Fibroblast of lung (primary cell): Measurements from ENCODE around the gene MYO1D. TPM values are rescaled to one million over a fixed set of nuclear protein-coding genes. Genes with fewer than 3 reads are reported as not detected.
A peak's percentile ranks its signal among the peaks of the same experiment; 100 is the strongest.

Experiments used
- DNase-seq, 2 donors: peaks; one replicate each; pipeline versions ENCODE4 v3.0.0 to v3.0.0-alpha.2; 2010; ENCODE audit warnings: low read depth in 2 of 2
- H2AFZ ChIP-seq: 2 replicates; pipeline ENCODE4 v1.5.1; 2012; ENCODE audit warnings: low read length, control low read depth, inconsistent platforms
- H3K27ac ChIP-seq: 2 replicates; pipeline ENCODE4 v1.5.1; 2011; ENCODE audit warnings: low read length, control low read depth; ENCODE audit not compliant: insufficient read depth
- H3K27me3 ChIP-seq: 2 replicates; pipeline ENCODE4 v1.5.1; 2011; ENCODE audit warnings: mild to moderate bottlenecking, low read length; ENCODE audit not compliant: control insufficient read depth, insufficient read depth
- H3K36me3 ChIP-seq: 2 replicates; pipeline ENCODE4 v1.5.1; 2011; ENCODE audit warnings: low read length; ENCODE audit not compliant: control insufficient read depth, insufficient read depth
- H3K4me1 ChIP-seq: 2 replicates; pipeline ENCODE4 v1.5.1; 2011; ENCODE audit warnings: low read length; ENCODE audit not compliant: control insufficient read depth, insufficient read depth; ENCODE audit errors: extremely low read depth
- H3K4me2 ChIP-seq: 2 replicates; pipeline ENCODE4 v1.5.1; 2011; ENCODE audit warnings: low read length, control low read depth; ENCODE audit not compliant: insufficient read depth; ENCODE audit errors: extremely low read depth
- H3K4me3 ChIP-seq, 4 experiments: fragments of 200-600 bp in 1 of 4; sonication (generic) in 1 of 4; replicated peaks in 1 of 4; 2 replicates each; pipeline ENCODE4 v1.5.1; 2011 to 2016; ENCODE audit warnings: low read length in 4 of 4, low read depth in 3 of 4, mild to moderate bottlenecking in 3 of 4, control low read depth in 2 of 4, inconsistent platforms in 1 of 4, mixed read lengths in 1 of 4; ENCODE audit not compliant: insufficient read depth in 1 of 4; ENCODE audit errors: control extremely low read depth in 1 of 4
- H3K79me2 ChIP-seq: 2 replicates; pipeline ENCODE4 v1.5.1; 2012; ENCODE audit warnings: mild to moderate bottlenecking, low read length, inconsistent platforms; ENCODE audit not compliant: control insufficient read depth, insufficient read depth
- H3K9ac ChIP-seq: 2 replicates; pipeline ENCODE4 v1.5.1; 2011; ENCODE audit warnings: mild to moderate bottlenecking, low read length, control low read depth; ENCODE audit not compliant: insufficient read depth
- H3K9me3 ChIP-seq: 2 replicates; pipeline ENCODE4 v1.5.1; 2012; ENCODE audit warnings: low read depth, low read length; ENCODE audit not compliant: control insufficient read depth, insufficient read depth
- H4K20me1 ChIP-seq: 2 replicates; pipeline ENCODE4 v1.5.1; 2011; ENCODE audit warnings: low read length; ENCODE audit not compliant: control insufficient read depth, insufficient read depth; ENCODE audit errors: extremely low read depth
- EZH2 ChIP-seq: IDR thresholded peaks from 2 replicates; pipeline ENCODE4 v1.5.1; 2012; ENCODE audit warnings: low read length, control low read depth, mild to moderate bottlenecking; ENCODE audit errors: missing control alignments
- polyA plus RNA-seq, 2 donors: library from polyadenylated mRNA; depleted of rRNA in 1 of 2; stranded (reverse) in 1 of 2; unstranded in 1 of 2; fragments of >200 nt; gene quantifications; 2 replicates each; pipeline ENCODE4 v1.2.1, GENCODE V29; 2011 to 2012; ENCODE audit warnings: missing spikeins in 1 of 2
- total RNA-seq: library from RNA; depleted of rRNA; stranded (reverse); fragments of >200 nt; gene quantifications from 2 replicates; pipeline ENCODE4 v1.2.1, GENCODE V29; 2014
- TF ChIP-seq, protein P1 (sequence below), 2 donors: IDR thresholded peaks in 1 of 2; conservative IDR thresholded peaks in 1 of 2; 1 replicate in 1 of 2; 2 replicates in 1 of 2; pipeline ENCODE4 v1.5.1; 2011 to 2012; ENCODE audit warnings: low read length in 2 of 2, control low read depth in 1 of 2, inconsistent platforms in 1 of 2, low read depth in 1 of 2, mild to moderate bottlenecking in 1 of 2

MYO1D gene
- total and polyA plus RNA-seq, 2 donors (not counting 1 experiment from before 2014, with no cell fraction given) = 35.0 to 46.6 TPM

DNA sequence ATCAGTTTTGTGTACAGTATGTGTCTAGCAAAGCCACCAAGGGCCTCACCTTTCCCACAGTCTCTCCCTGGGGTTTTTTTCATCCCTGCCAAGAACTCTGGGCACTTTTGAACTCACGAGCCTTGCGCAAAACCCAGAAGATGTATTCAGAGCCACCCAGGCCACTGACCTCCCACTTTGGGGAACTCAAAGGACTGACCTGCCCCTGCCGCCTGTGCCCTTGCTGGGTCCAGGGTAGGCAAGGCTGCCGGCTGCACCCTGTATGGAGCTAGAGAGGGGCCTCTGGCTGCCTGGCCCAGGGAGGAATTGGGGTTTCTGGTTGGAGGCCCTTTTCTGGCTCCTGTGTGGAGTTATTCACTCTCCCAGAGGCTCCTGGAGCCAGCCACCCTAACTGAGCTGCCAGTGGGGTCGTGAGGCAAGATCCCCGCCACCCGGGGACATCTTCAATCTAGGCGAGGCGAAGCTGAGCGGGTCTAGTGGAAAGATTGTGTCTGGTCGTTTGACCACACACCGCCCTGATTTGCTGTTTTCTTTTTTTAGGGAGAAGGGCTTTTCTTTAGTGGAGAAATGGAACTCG, 388.2 kb downstream of the MYO1D start:
- H3K27me3 ChIP-seq = no peaks in the 10 kb centered on the region

DNA sequence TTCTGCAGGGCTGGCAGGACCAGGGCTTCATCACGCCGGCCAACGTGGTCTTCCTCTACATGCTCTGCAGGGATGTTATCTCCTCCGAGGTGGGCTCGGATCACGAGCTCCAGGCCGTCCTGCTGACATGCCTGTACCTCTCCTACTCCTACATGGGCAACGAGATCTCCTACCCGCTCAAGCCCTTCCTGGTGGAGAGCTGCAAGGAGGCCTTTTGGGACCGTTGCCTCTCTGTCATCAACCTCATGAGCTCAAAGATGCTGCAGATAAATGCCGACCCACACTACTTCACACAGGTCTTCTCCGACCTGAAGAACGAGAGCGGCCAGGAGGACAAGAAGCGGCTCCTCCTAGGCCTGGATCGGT, 388.8 kb downstream of the MYO1D start:
- H3K36me3 ChIP-seq = no peaks in the 10 kb centered on the region
- no peak overlapping the region for H3K4me3 ChIP-seq
- H3K27ac ChIP-seq = no peak overlapping the region
- no peak for DNase-seq
- H3K27me3 ChIP-seq = no peaks in the 10 kb centered on the region
- no peaks in the 10 kb centered on the region for H4K20me1 ChIP-seq
- H3K9ac ChIP-seq = no peak overlapping the region
- no peaks in the 10 kb centered on the region for H3K9me3 ChIP-seq
- no peak overlapping the region for H2AFZ ChIP-seq
- H3K4me2 ChIP-seq = no peak overlapping the region
- peaks cover 8% of the 10 kb centered on the region for H3K4me1 ChIP-seq
- TF ChIP-seq EZH2 = no peak
- TF ChIP-seq, protein P1, sequence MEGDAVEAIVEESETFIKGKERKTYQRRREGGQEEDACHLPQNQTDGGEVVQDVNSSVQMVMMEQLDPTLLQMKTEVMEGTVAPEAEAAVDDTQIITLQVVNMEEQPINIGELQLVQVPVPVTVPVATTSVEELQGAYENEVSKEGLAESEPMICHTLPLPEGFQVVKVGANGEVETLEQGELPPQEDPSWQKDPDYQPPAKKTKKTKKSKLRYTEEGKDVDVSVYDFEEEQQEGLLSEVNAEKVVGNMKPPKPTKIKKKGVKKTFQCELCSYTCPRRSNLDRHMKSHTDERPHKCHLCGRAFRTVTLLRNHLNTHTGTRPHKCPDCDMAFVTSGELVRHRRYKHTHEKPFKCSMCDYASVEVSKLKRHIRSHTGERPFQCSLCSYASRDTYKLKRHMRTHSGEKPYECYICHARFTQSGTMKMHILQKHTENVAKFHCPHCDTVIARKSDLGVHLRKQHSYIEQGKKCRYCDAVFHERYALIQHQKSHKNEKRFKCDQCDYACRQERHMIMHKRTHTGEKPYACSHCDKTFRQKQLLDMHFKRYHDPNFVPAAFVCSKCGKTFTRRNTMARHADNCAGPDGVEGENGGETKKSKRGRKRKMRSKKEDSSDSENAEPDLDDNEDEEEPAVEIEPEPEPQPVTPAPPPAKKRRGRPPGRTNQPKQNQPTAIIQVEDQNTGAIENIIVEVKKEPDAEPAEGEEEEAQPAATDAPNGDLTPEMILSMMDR (conservative IDR thresholded peaks at IDR 0.05 in 1 of 2, IDR thresholded peaks at IDR 0.05 in 1 of 2; ENCODE audit: low read depth in 1 of 2, low read length in 2 of 2) = no peak
- no peaks in the 10 kb centered on the region for H3K79me2 ChIP-seq

More for the DNA sequence above, 388.2 kb downstream of the MYO1D start:
- H3K9me3 ChIP-seq = no peaks in the 10 kb centered on the region
- H4K20me1 ChIP-seq = no peaks in the 10 kb centered on the region
- H3K79me2 ChIP-seq = no peaks in the 10 kb centered on the region
- H3K4me1 ChIP-seq = peaks cover 8% of the 10 kb centered on the region
- no peak overlapping the region for H3K4me2 ChIP-seq
- H3K27ac ChIP-seq = no peak overlapping the region
- no peak for DNase-seq
- TF ChIP-seq, protein P1 (conservative IDR thresholded peaks at IDR 0.05 in 1 of 2, IDR thresholded peaks at IDR 0.05 in 1 of 2; ENCODE audit: low read depth in 1 of 2, low read length in 2 of 2) = no peak
- TF ChIP-seq EZH2 = no peak
- no peaks in the 10 kb centered on the region for H3K36me3 ChIP-seq
- H3K9ac ChIP-seq = no peak overlapping the region
- H2AFZ ChIP-seq = no peak overlapping the region
- no peak overlapping the region for H3K4me3 ChIP-seq

DNA sequence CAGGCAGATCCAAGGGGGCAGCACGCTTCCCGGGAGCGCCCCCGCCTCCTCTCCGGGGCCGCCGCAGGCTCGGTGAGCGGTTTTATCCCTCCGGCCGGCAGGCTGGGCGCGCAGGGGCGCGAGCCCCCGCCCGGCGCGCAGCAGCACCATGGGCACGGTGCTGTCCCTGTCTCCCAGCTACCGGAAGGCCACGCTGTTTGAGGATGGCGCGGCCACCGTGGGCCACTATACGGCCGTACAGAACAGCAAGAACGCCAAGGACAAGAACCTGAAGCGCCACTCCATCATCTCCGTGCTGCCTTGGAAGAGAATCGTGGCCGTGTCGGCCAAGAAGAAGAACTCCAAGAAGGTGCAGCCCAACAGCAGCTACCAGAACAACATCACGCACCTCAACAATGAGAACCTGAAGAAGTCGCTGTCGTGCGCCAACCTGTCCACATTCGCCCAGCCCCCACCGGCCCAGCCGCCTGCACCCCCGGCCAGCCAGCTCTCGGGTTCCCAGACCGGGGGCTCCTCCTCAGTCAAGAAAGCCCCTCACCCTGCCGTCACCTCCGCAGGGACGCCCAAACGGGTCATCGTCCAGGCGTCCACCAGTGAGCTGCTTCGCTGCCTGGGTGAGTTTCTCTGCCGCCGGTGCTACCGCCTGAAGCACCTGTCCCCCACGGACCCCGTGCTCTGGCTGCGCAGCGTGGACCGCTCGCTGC, 389.3 kb downstream of the MYO1D start:
- H3K4me3 ChIP-seq = peak overlapping the region; percentile 46 to 59 (median 52)
- peaks cover 8% of the 10 kb centered on the region for H3K4me1 ChIP-seq
- H3K9ac ChIP-seq = peak overlapping the region; percentile 42
- peak; percentile 12 to 16 for DNase-seq
- no peaks in the 10 kb centered on the region for H3K36me3 ChIP-seq
- peak overlapping the region; percentile 19 for H2AFZ ChIP-seq
- TF ChIP-seq, protein P1 (conservative IDR thresholded peaks at IDR 0.05 in 1 of 2, IDR thresholded peaks at IDR 0.05 in 1 of 2; ENCODE audit: low read depth in 1 of 2, low read length in 2 of 2) = no peak
- TF ChIP-seq EZH2 = no peak
- no peaks in the 10 kb centered on the region for H3K27me3 ChIP-seq
- no peaks in the 10 kb centered on the region for H3K9me3 ChIP-seq
- H3K4me2 ChIP-seq = peak overlapping the region; percentile 94
- no peaks in the 10 kb centered on the region for H3K79me2 ChIP-seq
- H4K20me1 ChIP-seq = no peaks in the 10 kb centered on the region
- H3K27ac ChIP-seq = no peak overlapping the region
